Measurements from ENCODE around the gene PCDH9.

Gene PCDH9

GRCh38 chr13:67076378-67076777 is 153.8 kb downstream of the PCDH9 start:
- DNase-seq, result no peak

- no peak for DNase-seq
These were observed 154.9 kb downstream of the PCDH9 start for GRCh38 chr13:67075239-67075638.

- DNase-seq, result no peak
These were observed 158.1 kb downstream of the PCDH9 start for GRCh38 chr13:67071918-67072598.

- no peak for DNase-seq
These were observed 159.8 kb downstream of the PCDH9 start for GRCh38 chr13:67070306-67070705.

- DNase-seq, result no peak
These were observed 160.9 kb downstream of the PCDH9 start for GRCh38 chr13:67069117-67069767.

GRCh38 chr13:67064920-67065319 is 165.2 kb downstream of the PCDH9 start:
- no peak for DNase-seq

GRCh38 chr13:67063036-67063435 is 167.1 kb downstream of the PCDH9 start:
- no peak for DNase-seq

- no peak for DNase-seq
These were observed 168.0 kb downstream of the PCDH9 start for GRCh38 chr13:67062160-67062559.

GRCh38 chr13:67061750-67062149 is 168.4 kb downstream of the PCDH9 start:
- DNase-seq, result no peak

- no peak for DNase-seq
These were observed 177.3 kb downstream of the PCDH9 start for GRCh38 chr13:67052550-67053490.

GRCh38 chr13:67049744-67050143 is 180.4 kb downstream of the PCDH9 start:
- no peak for DNase-seq

GRCh38 chr13:67048821-67049150 is 181.3 kb downstream of the PCDH9 start:
- no peak for DNase-seq

GRCh38 chr13:67048084-67048820 is 181.9 kb downstream of the PCDH9 start:
- no peak for DNase-seq

- no peak for DNase-seq
These were observed 184.8 kb downstream of the PCDH9 start for GRCh38 chr13:67045357-67045756.

GRCh38 chr13:67043901-67044300 is 186.2 kb downstream of the PCDH9 start:
- no peak for DNase-seq

GRCh38 chr13:67042556-67042955 is 187.6 kb downstream of the PCDH9 start:
- DNase-seq, result no peak

GRCh38 chr13:67036699-67037457 is 193.3 kb downstream of the PCDH9 start:
- DNase-seq, result no peak

GRCh38 chr13:67033170-67033569 is 197.0 kb downstream of the PCDH9 start:
- DNase-seq, result no peak

- DNase-seq, result no peak
These were observed 206.8 kb downstream of the PCDH9 start for GRCh38 chr13:67023130-67023876.

GRCh38 chr13:67018775-67019174 is 211.4 kb downstream of the PCDH9 start:
- DNase-seq, result no peak

GRCh38 chr13:67017276-67017675 is 212.9 kb downstream of the PCDH9 start:
- no peak for DNase-seq
